Spleen (tissue), 7 donors: ENCODE measurements around the gene SEC22B.
"Not testable (repeated sequence)": the region's sequence is repeated elsewhere in the genome, so short reads cannot be mapped to it uniquely, and the experiment has no call there.

Experiments
- CTCF ChIP-seq, 11 experiments: fragments of 200-600 bp in 7 of 11; fragments of 450-650 bp in 4 of 11; sonication (generic) in 4 of 11; IDR thresholded peaks in 8 of 11; conservative IDR thresholded peaks in 3 of 11; 1 replicate in 7 of 11; 2 replicates in 4 of 11; pipeline versions ENCODE4 v1.4.0 to v1.8.0; 2016 to 2021; ENCODE audit warnings: antibody characterized with exemption in 11 of 11, inconsistent platforms in 4 of 11, mild to moderate bottlenecking in 1 of 11
- POLR2A ChIP-seq, 3 donors: fragments of 450-650 bp; IDR thresholded peaks; one replicate each; pipeline ENCODE4 v1.5.1; 2017; ENCODE audit warnings: antibody characterized with exemption in 3 of 3, mild to moderate bottlenecking in 1 of 3
- donor health status: DM: no; HTN: no; CAD: no; lungs with moderate emphysema.
- donor health status: DM: no; HTN: no; CAD: no.
- donor health status: DM: no; HTN: no; CAD: no.

GRCh38 chr1:120121830-120122229 lies 54.5 kb downstream of the SEC22B start:
- not testable (repeated sequence) for TF ChIP-seq CTCF (IDR thresholded peaks at IDR 0.05 in 8 of 11, conservative IDR thresholded peaks at IDR 0.05 in 3 of 11); POLR2A (IDR thresholded peaks at IDR 0.05)
